ENCODE results near the gene YAP1. TPM values are rescaled to one million over a fixed set of nuclear protein-coding genes. Genes with fewer than 3 reads are reported as not detected.
"Not testable (repeated sequence)": the region's sequence is repeated elsewhere in the genome, so short reads cannot be mapped to it uniquely, and the experiment has no call there.

YAP1 gene
- total RNA-seq, 1 experiment from 2014 or later = 80.5 TPM

GRCh38 chr11:102241026-102241425, 130.8 kb downstream of the YAP1 start:
- no peaks in the 10 kb centered on the region for H3K27me3 ChIP-seq (ENCODE audit: control insufficient read depth, insufficient read depth, low read length)
- no peaks in the 10 kb centered on the region for H3K36me3 ChIP-seq (replicated peaks; ENCODE audit: control insufficient read depth, insufficient read depth, low read length)
- no peak for DNase-seq
- no peak overlapping the region for H3K4me3 ChIP-seq (ENCODE audit: insufficient read depth, low read depth, low read length)

- no peaks in the 10 kb centered on the region for H3K36me3 ChIP-seq (replicated peaks; ENCODE audit: control insufficient read depth, insufficient read depth, low read length)
- DNase-seq = no peak
- H3K27me3 ChIP-seq (ENCODE audit: control insufficient read depth, insufficient read depth, low read length) = no peaks in the 10 kb centered on the region
- H3K4me3 ChIP-seq (ENCODE audit: insufficient read depth, low read depth, low read length) = no peak overlapping the region
These were observed 133.2 kb downstream of the YAP1 start for GRCh38 chr11:102243399-102243884.

DNA sequence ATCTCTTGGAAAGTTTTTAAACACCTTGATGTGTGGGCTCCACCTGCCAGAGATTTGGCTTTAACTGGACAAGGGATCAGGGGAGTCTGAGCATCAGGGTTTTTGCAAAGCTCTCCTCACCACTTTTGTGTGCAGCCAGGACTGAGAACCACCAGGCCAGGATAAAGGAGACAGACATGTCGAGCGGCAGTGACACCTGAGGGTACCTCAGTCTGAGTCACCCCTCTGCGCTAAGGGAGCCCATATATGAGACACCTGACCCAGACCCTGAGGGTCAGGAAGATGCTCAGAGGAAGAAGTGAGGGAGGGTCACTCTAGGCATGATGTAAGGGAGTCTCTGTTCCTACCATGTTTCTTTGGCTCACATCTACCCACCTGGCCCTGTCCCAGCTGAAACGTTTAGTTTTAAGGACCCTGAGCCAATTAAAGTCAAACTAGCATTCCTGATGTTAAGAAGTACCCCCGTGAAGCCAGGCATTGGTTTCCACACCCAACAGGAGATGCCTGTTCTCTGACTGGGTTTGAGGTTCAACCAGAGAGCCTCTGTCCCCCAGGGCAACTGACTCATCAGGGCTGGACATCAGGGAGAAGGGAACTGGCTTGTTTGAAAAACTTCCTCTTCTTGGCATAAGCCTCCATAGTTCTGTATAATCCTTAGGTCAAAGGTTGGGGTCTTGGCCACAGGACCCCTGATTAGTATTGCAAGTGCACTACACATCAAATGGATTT, 134.6 kb downstream of the YAP1 start:
- H3K36me3 ChIP-seq (replicated peaks; ENCODE audit: control insufficient read depth, insufficient read depth, low read length) = no peaks in the 10 kb centered on the region
- no peak for DNase-seq
- no peaks in the 10 kb centered on the region for H3K27me3 ChIP-seq (ENCODE audit: control insufficient read depth, insufficient read depth, low read length)
- H3K4me3 ChIP-seq (ENCODE audit: insufficient read depth, low read depth, low read length) = no peak overlapping the region

DNA sequence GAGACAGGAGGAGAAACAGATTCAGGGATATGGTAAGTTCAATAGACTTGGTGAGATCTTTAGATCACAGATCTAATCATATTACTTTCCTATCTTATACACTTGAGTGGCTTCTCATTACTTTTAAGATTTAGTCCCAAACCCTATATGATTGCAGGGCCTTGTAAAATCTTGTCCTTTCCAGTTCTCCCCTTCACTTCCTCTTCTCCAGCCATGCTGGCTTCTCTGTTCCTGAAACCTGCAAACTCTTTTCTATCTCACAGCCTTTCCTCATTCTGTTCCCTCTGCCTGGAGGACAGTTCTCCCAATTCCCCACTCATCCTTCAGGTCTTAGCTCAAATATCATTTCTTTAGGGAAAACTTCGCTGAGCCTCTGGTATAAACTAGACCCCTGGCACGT, 141.2 kb downstream of the YAP1 start:
- Histone ChIP-seq H3K27me3 (ENCODE audit: control insufficient read depth, insufficient read depth, low read length) (no peaks in the 10 kb centered on the region), H3K4me3 (ENCODE audit: insufficient read depth, low read depth, low read length) (no peak overlapping the region), H3K36me3 (replicated peaks; ENCODE audit: control insufficient read depth, insufficient read depth, low read length) (no peaks in the 10 kb centered on the region)
- no peak for DNase-seq

- no peak overlapping the region for H3K4me3 ChIP-seq (ENCODE audit: insufficient read depth, low read depth, low read length)
- DNase-seq = no peak
- H3K36me3 ChIP-seq (replicated peaks; ENCODE audit: control insufficient read depth, insufficient read depth, low read length) = no peaks in the 10 kb centered on the region
- H3K27me3 ChIP-seq (ENCODE audit: control insufficient read depth, insufficient read depth, low read length) = no peaks in the 10 kb centered on the region
These were observed 142.2 kb downstream of the YAP1 start for GRCh38 chr11:102252339-102252891.

DNA sequence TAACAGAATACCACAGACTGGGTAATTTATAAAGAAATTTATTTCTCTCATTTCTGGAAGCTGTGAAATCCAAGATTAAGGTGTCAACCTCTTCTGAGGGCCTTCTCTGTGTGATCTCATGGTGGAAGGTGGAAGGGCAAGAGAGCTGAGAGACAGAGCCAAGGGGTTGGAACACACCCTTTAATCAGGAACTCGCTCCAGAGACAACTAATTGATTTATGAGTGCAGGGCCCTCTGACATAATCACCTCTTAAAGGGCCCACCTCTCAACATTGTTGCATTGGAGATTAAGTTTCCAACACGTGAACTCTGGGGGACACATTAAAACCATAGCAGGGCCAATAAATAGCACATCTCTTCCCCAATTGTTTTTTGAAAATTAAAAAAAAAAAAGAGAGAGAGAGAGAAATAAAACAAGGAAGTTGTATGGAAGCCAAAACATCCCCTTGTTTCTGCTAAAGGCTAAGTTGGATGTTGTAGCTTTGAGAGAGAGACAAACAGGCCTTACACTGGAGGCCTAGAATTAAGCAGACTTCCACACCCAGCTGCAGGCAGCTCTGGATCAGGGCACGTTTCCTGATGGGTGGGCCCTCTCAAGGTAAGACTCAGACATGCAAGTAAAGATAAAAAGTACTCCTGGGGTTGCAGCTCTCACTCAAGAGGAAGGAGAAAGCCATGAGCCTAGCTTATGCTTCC, 142.9 kb downstream of the YAP1 start:
- peak; percentile 36 for DNase-seq

GRCh38 chr11:102254047-102254446, 143.8 kb downstream of the YAP1 start:
- no peak overlapping the region for H3K4me3 ChIP-seq (ENCODE audit: insufficient read depth, low read depth, low read length)
- peak; percentile 71 for DNase-seq
- H3K27me3 ChIP-seq (ENCODE audit: control insufficient read depth, insufficient read depth, low read length) = no peaks in the 10 kb centered on the region
- H3K36me3 ChIP-seq (replicated peaks; ENCODE audit: control insufficient read depth, insufficient read depth, low read length) = no peaks in the 10 kb centered on the region

More for the DNA sequence above, 142.9 kb downstream of the YAP1 start:
- Histone ChIP-seq H3K27me3 (ENCODE audit: control insufficient read depth, insufficient read depth, low read length) (no peaks in the 10 kb centered on the region), H3K4me3 (ENCODE audit: insufficient read depth, low read depth, low read length) (no peak overlapping the region), H3K36me3 (replicated peaks; ENCODE audit: control insufficient read depth, insufficient read depth, low read length) (no peaks in the 10 kb centered on the region)

GRCh38 chr11:102256251-102256650, 146.0 kb downstream of the YAP1 start:
- Histone ChIP-seq H3K36me3 (replicated peaks; ENCODE audit: control insufficient read depth, insufficient read depth, low read length) (no peaks in the 10 kb centered on the region), H3K27me3 (ENCODE audit: control insufficient read depth, insufficient read depth, low read length) (no peaks in the 10 kb centered on the region), H3K4me3 (ENCODE audit: insufficient read depth, low read depth, low read length) (no peak overlapping the region)
- no peak for DNase-seq

DNA sequence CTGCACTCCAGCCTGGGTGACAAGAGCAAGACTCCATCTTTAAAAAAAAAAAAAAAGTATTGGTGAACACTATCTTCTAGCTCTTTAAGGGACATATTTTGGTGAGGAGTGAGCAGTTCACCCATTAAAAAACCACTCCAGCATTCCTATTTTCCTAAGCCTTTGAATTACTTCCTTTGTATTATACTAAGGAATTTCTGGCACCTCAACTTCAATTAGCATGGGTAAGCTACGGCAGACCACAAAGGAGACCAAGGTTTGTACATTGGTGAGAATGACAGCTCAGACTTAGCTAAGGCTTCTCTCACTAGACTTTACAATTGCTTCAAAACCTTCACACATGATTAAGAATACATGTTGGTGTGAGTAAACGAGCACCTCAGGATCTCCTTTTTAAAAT, 150.0 kb downstream of the YAP1 start:
- no peak for DNase-seq
- Histone ChIP-seq H3K27me3 (ENCODE audit: control insufficient read depth, insufficient read depth, low read length) (no peaks in the 10 kb centered on the region), H3K36me3 (replicated peaks; ENCODE audit: control insufficient read depth, insufficient read depth, low read length) (no peaks in the 10 kb centered on the region), H3K4me3 (ENCODE audit: insufficient read depth, low read depth, low read length) (no peak overlapping the region)

- H3K27me3 ChIP-seq (ENCODE audit: control insufficient read depth, insufficient read depth, low read length) = peaks cover 1% of the 10 kb centered on the region
- DNase-seq = no peak
- H3K4me3 ChIP-seq (ENCODE audit: insufficient read depth, low read depth, low read length) = no peak overlapping the region
- no peaks in the 10 kb centered on the region for H3K36me3 ChIP-seq (replicated peaks; ENCODE audit: control insufficient read depth, insufficient read depth, low read length)
These were observed 153.2 kb downstream of the YAP1 start for GRCh38 chr11:102263379-102264003.

DNA sequence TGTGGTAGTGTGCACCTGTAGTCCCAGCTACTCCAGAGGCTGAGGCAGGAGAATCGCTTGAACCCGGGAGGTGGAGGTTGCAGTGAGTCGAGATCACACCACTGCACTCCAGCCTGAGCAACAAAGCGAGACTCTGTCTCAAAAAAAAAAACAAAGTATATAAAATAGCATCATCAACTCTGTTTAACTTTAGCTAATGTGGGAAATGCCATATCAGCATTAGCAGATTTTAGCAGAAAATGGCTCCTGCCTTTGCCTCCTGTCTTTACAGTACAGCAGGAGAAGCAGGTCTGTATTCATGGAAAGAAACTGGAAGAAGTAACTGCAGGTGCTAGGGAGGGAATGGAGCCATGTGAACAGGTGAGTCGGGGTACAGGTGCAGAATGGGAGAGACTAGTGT, 154.5 kb downstream of the YAP1 start:
- not testable (repeated sequence) for H3K4me3 ChIP-seq (ENCODE audit: insufficient read depth, low read depth, low read length); H3K36me3 ChIP-seq (replicated peaks; ENCODE audit: control insufficient read depth, insufficient read depth, low read length); DNase-seq; H3K27me3 ChIP-seq (ENCODE audit: control insufficient read depth, insufficient read depth, low read length)

DNA sequence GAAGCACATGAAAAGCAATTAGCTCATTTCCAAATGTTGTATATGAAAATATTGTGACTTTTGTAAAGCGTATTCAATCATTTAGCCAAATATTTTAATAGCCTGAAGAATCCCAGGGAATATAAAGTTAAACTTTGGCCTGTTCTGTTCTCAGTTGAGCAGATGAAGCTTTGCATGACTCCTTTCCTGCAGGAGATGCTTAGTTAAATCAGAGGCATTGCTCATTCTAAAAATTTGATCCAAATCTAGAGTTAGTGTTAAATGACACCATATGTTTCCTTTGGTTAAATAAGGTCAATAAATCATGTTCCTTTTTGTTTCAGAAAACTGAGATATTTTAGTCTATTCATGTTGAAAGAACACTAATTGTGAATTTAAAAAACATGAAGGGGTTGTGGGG, 155.9 kb downstream of the YAP1 start:
- no peak overlapping the region for H3K4me3 ChIP-seq (ENCODE audit: insufficient read depth, low read depth, low read length)
- peaks cover 1% of the 10 kb centered on the region for H3K27me3 ChIP-seq (ENCODE audit: control insufficient read depth, insufficient read depth, low read length)

DNA sequence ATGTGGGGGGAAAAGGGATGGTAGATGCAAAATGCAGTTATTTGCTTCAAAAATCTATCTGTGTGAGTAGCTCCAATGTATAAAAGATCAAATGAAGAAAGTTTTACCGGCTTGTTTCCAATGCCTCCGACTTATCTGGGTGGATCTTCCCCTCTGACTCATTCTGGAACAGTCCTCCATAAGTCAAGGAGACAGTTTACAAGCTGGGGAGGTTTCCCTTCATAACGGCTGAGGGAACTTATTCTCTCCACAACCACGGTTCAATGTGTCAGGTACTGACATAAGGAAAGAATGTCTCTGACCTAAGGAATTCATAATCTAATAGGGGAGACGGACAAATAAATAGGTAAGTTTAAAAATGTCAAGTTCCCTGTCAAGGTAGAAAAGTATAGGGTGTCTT, 157.4 kb downstream of the YAP1 start:
- H3K4me3 ChIP-seq (ENCODE audit: insufficient read depth, low read depth, low read length) = no peak overlapping the region
- H3K27me3 ChIP-seq (ENCODE audit: control insufficient read depth, insufficient read depth, low read length) = peaks cover 1% of the 10 kb centered on the region
- H3K36me3 ChIP-seq (replicated peaks; ENCODE audit: control insufficient read depth, insufficient read depth, low read length) = no peaks in the 10 kb centered on the region
- DNase-seq = no peak

More for the DNA sequence above, 155.9 kb downstream of the YAP1 start:
- DNase-seq = no peak
- no peaks in the 10 kb centered on the region for H3K36me3 ChIP-seq (replicated peaks; ENCODE audit: control insufficient read depth, insufficient read depth, low read length)

GRCh38 chr11:102268083-102268984, 158.1 kb downstream of the YAP1 start:
- H3K4me3 ChIP-seq (ENCODE audit: insufficient read depth, low read depth, low read length) = peak overlapping the region; percentile 47
- H3K36me3 ChIP-seq (replicated peaks; ENCODE audit: control insufficient read depth, insufficient read depth, low read length) = no peaks in the 10 kb centered on the region
- peak; percentile 98 for DNase-seq
- H3K27me3 ChIP-seq (ENCODE audit: control insufficient read depth, insufficient read depth, low read length) = peaks cover 1% of the 10 kb centered on the region
